HEK293T (cell line): ENCODE results near the gene GATA2.

Experiments used
- CTCF ChIA-PET: fragments of 350-600 bp; formaldehyde crosslinking; extraction: SDS; loops from one replicate; lab custom pipeline; 2021; ENCODE audit warnings: antibody characterized with exemption, inconsistent platforms; lab: Yijun Ruan, JAX
- POLR2A ChIA-PET: fragments of 350-600 bp; formaldehyde crosslinking; extraction: SDS; loops from one replicate; lab custom pipeline; 2020; ENCODE audit warnings: antibody characterized with exemption, inconsistent platforms; lab: Yijun Ruan, JAX
- DNase-seq: peaks from one replicate; pipeline ENCODE4 v3.0.0; 2012; ENCODE audit warnings: mixed read lengths; ENCODE audit errors: extremely low spot score
- ARNT ChIP-seq: fragments of 450-650 bp; IDR thresholded peaks from 2 replicates; pipeline ENCODE4 v1.6.1; 2017; ENCODE audit warnings: mild to moderate bottlenecking
- BHLHE40 ChIP-seq: fragments of 450-650 bp; IDR thresholded peaks from 2 replicates; pipeline ENCODE4 v1.6.1; 2016; ENCODE audit warnings: mild to moderate bottlenecking, moderate library complexity, borderline replicate concordance
- CTBP1 ChIP-seq: fragments of 450-650 bp; IDR thresholded peaks from 2 replicates; pipeline ENCODE4 v1.6.1; 2016; ENCODE audit warnings: borderline replicate concordance
- ELF4 ChIP-seq: fragments of 450-650 bp; IDR thresholded peaks from 2 replicates; pipeline ENCODE4 v1.6.1; 2017; ENCODE audit warnings: antibody characterized with exemption
- FOXA1 ChIP-seq: fragments of 450-650 bp; IDR thresholded peaks from 2 replicates; pipeline ENCODE4 v1.6.1; 2016; ENCODE audit warnings: mild to moderate bottlenecking
- FOXK2 ChIP-seq: fragments of 450-650 bp; IDR thresholded peaks from 2 replicates; pipeline ENCODE4 v1.6.1; 2016; ENCODE audit warnings: mild to moderate bottlenecking
- FOXM1 ChIP-seq: fragments of 450-650 bp; IDR thresholded peaks from 2 replicates; pipeline ENCODE4 v1.6.1; 2017; ENCODE audit warnings: mild to moderate bottlenecking, borderline replicate concordance
- HDGF ChIP-seq: fragments of 450-650 bp; IDR thresholded peaks from 2 replicates; pipeline ENCODE4 v1.6.1; 2017; ENCODE audit warnings: antibody characterized with exemption, borderline replicate concordance
- L3MBTL2 ChIP-seq: fragments of 450-650 bp; conservative IDR thresholded peaks from 2 replicates; pipeline ENCODE4 v1.6.1; 2016; ENCODE audit warnings: mild to moderate bottlenecking
- NFRKB ChIP-seq: fragments of 450-650 bp; IDR thresholded peaks from 2 replicates; pipeline ENCODE4 v1.6.1; 2016; ENCODE audit warnings: mild to moderate bottlenecking, moderate library complexity
- PKNOX1 ChIP-seq: fragments of 450-650 bp; IDR thresholded peaks from 2 replicates; pipeline ENCODE4 v1.6.1; 2016
- SP1 ChIP-seq: fragments of 450-650 bp; IDR thresholded peaks from 2 replicates; pipeline ENCODE4 v1.6.1; 2017
- SUZ12 ChIP-seq: fragments of 450-650 bp; IDR thresholded peaks from 2 replicates; pipeline ENCODE4 v1.6.1; 2016; ENCODE audit warnings: mild to moderate bottlenecking
- TARDBP ChIP-seq: fragments of 450-650 bp; IDR thresholded peaks from 2 replicates; pipeline ENCODE4 v1.6.1; 2016
- ZNF384 ChIP-seq: fragments of 450-650 bp; IDR thresholded peaks from 2 replicates; pipeline ENCODE4 v1.6.1; 2016

GATA2 gene

GRCh38 chr3:128487538-128487812 is 5.5 kb downstream of the GATA2 start:
- ChIA-PET CTCF (no interaction called here), POLR2A (interaction anchor here (0.6 to 1.2 kb wide), 3 partner anchors 10 to 12 kb away, joined by 3 to 4 read pairs (median 3); no protein-coding TSS in a partner anchor)

GRCh38 chr3:128486681-128487537 is 6.1 kb downstream of the GATA2 start:
- peak; percentile 30 for DNase-seq
- ChIA-PET CTCF (no interaction called here), POLR2A (interaction anchor here (1.2 kb wide), 1 partner anchor 12 kb away, joined by 4 read pairs; no protein-coding TSS in a partner anchor)
- TF ChIP-seq FOXK2 (no peak), ELF4 (no peak), PKNOX1 (no peak), ARNT (no peak), SP1 (no peak), BHLHE40 (no peak)

More at GRCh38 chr3:128487538-128487812, 5.5 kb downstream of the GATA2 start:
- DNase-seq = no peak
- TF ChIP-seq ZNF384 = no peak
- no peak for TF ChIP-seq ARNT
- TF ChIP-seq FOXK2 = no peak
- no peak for TF ChIP-seq L3MBTL2

- ChIA-PET POLR2A (no interaction called here), CTCF (no interaction called here)
- DNase-seq = no peak
- TF ChIP-seq CTBP1 = no peak
- no peak for TF ChIP-seq TARDBP
- TF ChIP-seq BHLHE40 = no peak
- no peak for TF ChIP-seq ELF4
- TF ChIP-seq FOXK2 = no peak
- no peak for TF ChIP-seq ARNT
Measured at GRCh38 chr3:128486205-128486628, 6.8 kb downstream of the GATA2 start.

- POLR2A ChIA-PET = no interaction called here
Measured at GRCh38 chr3:128485282-128486204, 7.5 kb downstream of the GATA2 start.

GRCh38 chr3:128484404-128485281 is 8.4 kb downstream of the GATA2 start:
- CTCF ChIA-PET = interaction anchor here (1.4 kb wide), 1 partner anchor 13 kb away, joined by 4 read pairs; no protein-coding TSS in a partner anchor
- POLR2A ChIA-PET = no interaction called here
- DNase-seq = no peak
- TF ChIP-seq PKNOX1 = no peak
- no peak for TF ChIP-seq CTBP1
- TF ChIP-seq SP1 = no peak
- no peak for TF ChIP-seq NFRKB
- no peak for TF ChIP-seq ZNF384
- no peak for TF ChIP-seq L3MBTL2
- no peak for TF ChIP-seq FOXM1
- TF ChIP-seq BHLHE40 = no peak
- no peak for TF ChIP-seq FOXK2
- TF ChIP-seq FOXA1 = no peak
- no peak for TF ChIP-seq SUZ12
- TF ChIP-seq TARDBP = no peak

More at GRCh38 chr3:128485282-128486204, 7.5 kb downstream of the GATA2 start:
- DNase-seq = no peak
- CTCF ChIA-PET = no interaction called here
- TF ChIP-seq PKNOX1 (no peak), FOXM1 (no peak), L3MBTL2 (no peak), ZNF384 (no peak), SP1 (no peak), SUZ12 (no peak), HDGF (no peak)

GRCh38 chr3:128483657-128484403 is 9.2 kb downstream of the GATA2 start:
- ChIA-PET CTCF (interaction anchor here (1.1 to 1.5 kb wide), 4 partner anchors 14 to 134 kb away, joined by 3 to 5 read pairs (median 4); no protein-coding TSS in a partner anchor), POLR2A (no interaction called here)
- no peak for TF ChIP-seq PKNOX1
- no peak for TF ChIP-seq SUZ12
- no peak for TF ChIP-seq FOXA1
- no peak for TF ChIP-seq ARNT
- no peak for TF ChIP-seq ELF4
- no peak for TF ChIP-seq HDGF
- TF ChIP-seq FOXM1 = no peak
- TF ChIP-seq CTBP1 = no peak
- TF ChIP-seq NFRKB = no peak
- TF ChIP-seq ZNF384 = no peak

More at GRCh38 chr3:128483657-128484403, 9.2 kb downstream of the GATA2 start:
- DNase-seq = no peak
